Measurements from ENCODE around the gene MYO5A.

DNA sequence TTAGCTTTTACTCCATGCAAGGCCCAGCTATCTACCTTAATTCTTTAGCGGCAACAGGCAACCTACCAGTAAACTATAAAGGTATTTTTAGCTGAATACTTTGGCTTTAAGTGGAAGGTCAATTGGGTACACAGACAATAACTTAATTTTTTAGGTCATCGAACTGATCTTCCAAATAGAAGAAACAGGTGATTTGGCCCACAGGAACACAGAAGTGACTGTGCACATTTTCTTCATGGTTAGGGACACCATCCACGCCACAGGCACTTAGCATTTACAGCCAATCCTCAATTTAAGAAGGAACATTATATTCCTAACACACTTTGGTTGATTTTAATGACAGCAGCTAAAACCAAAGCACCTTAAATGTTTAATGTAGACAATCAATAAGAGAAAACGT, 38.2 kb upstream of the MYO5A start:
- TF ChIP-seq CTCF (IDR thresholded peaks at IDR 0.05; ENCODE audit: low read length) (no peak), EZH2 (optimal IDR thresholded peaks at IDR 0.05; ENCODE audit: low read depth, low read length) (no peak)

All from MM.1S (cell line).